Suprapubic skin (tissue), 4 donors: ENCODE results near the gene TAS2R30. TPM values are rescaled to one million over a fixed set of nuclear protein-coding genes. Genes with fewer than 3 reads are reported as not detected.

Experiments
- total RNA-seq, 4 donors: library from RNA; depleted of rRNA; stranded (reverse); fragments of >200 nt; gene quantifications; one replicate each; pipeline ENCODE4 v1.1.0, GENCODE V29; 2016

The TAS2R30 gene
- total RNA-seq, 4 donors from 2014 or later = 1.6 to 11.3 (median 4.1) TPM

Other genes with a start within 250 kb of the TAS2R30 start
- 1 to 10 TPM in 2 of 4 donors, under 1 TPM in 2; 0.38 to 2.6 (median 1.7) TPM for gene TAS2R13, start 225.1 kb downstream of the TAS2R30 start, total RNA-seq
- 1 to 10 TPM in 1 of 4 donors, not detected in 3; 2.1 TPM for gene PRH2, start 205.4 kb downstream of the TAS2R30 start, total RNA-seq
- gene TAS2R14, start 195.4 kb downstream of the TAS2R30 start, total RNA-seq = 1 to 10 TPM in 2 of 4 donors, under 1 TPM in 2; 0.23 to 3.5 (median 1.7) TPM
- 1 to 10 TPM in 1 of 4 donors, under 1 TPM in 1, not detected in 2; 0.89 to 4.8 TPM for gene TAS2R50, start 147.7 kb downstream of the TAS2R30 start, total RNA-seq
- 1 to 10 TPM in 3 of 4 donors, not detected in 1; 1.0 to 4.1 (median 2.6) TPM for gene TAS2R20, start 136.3 kb downstream of the TAS2R30 start, total RNA-seq
- 1 to 10 TPM in 2 of 4 donors, not detected in 2; 2.5 to 9.3 TPM for gene TAS2R19, start 112.0 kb downstream of the TAS2R30 start, total RNA-seq
- gene TAS2R31, start 103.2 kb downstream of the TAS2R30 start, total RNA-seq = 1 to 10 TPM in 2 of 4 donors, under 1 TPM in 1, not detected in 1; 0.55 to 8.3 (median 3.5) TPM
- gene TAS2R46, start 72.3 kb downstream of the TAS2R30 start, total RNA-seq = 1 to 10 TPM in 3 of 4 donors, not detected in 1; 1.2 to 8.9 (median 2.0) TPM
- gene TAS2R43, start 42.3 kb downstream of the TAS2R30 start, total RNA-seq = 1 to 10 TPM in 2 of 4 donors, under 1 TPM in 1, not detected in 1; 0.89 to 4.9 (median 4.7) TPM
- 1 to 10 TPM; 2.8 to 7.0 (median 4.1) TPM for gene SMIM10L1, start 36.5 kb upstream of the TAS2R30 start, total RNA-seq
- not detected for gene TAS2R42, start 52.3 kb upstream of the TAS2R30 start, total RNA-seq
- gene PRB3, start 135.1 kb upstream of the TAS2R30 start, total RNA-seq = under 1 TPM in 1 of 4 donors, not detected in 3; 0.81 TPM
- not detected for gene PRB4, start 175.8 kb upstream of the TAS2R30 start, total RNA-seq